ENCODE results near the gene FAIM2. TPM values are rescaled to one million over a fixed set of nuclear protein-coding genes. Genes with fewer than 3 reads are reported as not detected.

The FAIM2 gene
- total and polyA plus RNA-seq, 2 donors (not counting 3 experiments of a cell fraction or from before 2014, with no cell fraction given): 0.01 TPM; not detected in 1

DNA sequence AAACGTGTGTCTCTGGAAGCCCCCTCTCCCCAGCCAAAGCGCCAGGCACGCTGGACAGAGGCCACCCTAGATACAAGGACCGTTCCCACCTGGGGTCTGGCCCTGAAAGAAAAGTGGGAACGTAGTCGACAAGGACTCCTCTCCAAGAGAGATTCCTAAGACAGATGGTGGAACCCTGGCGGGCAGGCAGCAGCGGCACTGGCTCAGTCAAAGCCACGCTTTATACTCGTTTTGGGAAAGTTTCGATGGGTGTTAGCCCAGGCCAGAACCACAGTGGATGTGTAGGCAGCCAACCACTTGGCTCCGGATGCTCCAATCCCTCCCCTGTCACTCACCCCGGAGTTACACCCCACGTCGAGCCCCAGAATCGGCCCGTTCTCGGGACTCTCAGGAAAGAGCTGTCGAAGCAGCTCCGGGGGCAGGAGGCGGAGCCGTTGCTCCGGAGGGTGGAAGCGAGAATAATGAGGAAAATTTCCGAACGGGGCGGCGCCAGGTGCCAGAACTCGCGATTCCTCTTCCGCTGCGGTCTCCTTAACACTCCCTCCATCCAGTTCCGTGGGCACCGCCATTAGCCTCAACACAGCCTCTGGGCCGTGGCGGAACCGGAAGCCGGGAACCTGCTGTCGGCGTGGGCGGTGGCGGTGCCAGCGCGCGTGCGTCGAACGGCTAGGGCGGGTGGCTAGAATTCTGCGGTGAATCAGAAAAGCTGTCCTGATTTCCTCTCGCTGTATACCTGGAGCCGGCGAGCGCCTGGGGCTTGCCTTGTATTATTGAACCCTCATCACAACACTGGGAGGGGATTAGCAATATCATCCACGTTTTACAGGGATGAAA is 61.0 kb downstream of the FAIM2 start, which contains the start of gene BCDIN3D:
Gene BCDIN3D, minus strand, starts transcription at position 588 of the 834 bp plus-strand sequence. Its CDS starts 19 bp downstream, at position 569.
- peak within 1 kb of the TSS; percentile 24 to 71 (median 71) for H3K4me3 ChIP-seq (replicated peaks in 1 of 3; ENCODE audit: insufficient read depth in 1 of 3, low read depth in 1 of 3, low read length in 3 of 3)
- no peaks in the 10 kb centered on the region for H3K9me3 ChIP-seq (replicated peaks; ENCODE audit: control insufficient read depth, insufficient read depth, low read length)
- TF ChIP-seq FOS (IDR thresholded peaks at IDR 0.05; ENCODE audit: borderline replicate concordance, insufficient read depth, low read length) (peak; percentile 21), POLR2AphosphoS5 (IDR thresholded peaks at IDR 0.05; ENCODE audit: insufficient read depth, low read depth, low read length) (peak; percentile 91), POLR2A (IDR thresholded peaks at IDR 0.05; ENCODE audit: low read depth, low read length) (peak; percentile 91), JUN (IDR thresholded peaks at IDR 0.05; ENCODE audit: borderline replicate concordance, insufficient read depth, insufficient read length, low read depth) (no peak), MYC (IDR thresholded peaks at IDR 0.05; ENCODE audit: low read depth, low read length) (peak; percentile 34)
- TF ChIP-seq, protein P1, sequence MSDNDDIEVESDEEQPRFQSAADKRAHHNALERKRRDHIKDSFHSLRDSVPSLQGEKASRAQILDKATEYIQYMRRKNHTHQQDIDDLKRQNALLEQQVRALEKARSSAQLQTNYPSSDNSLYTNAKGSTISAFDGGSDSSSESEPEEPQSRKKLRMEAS (IDR thresholded peaks at IDR 0.05; ENCODE audit: insufficient read depth, insufficient read length): peak; percentile 36
- TF ChIP-seq, protein P2, sequence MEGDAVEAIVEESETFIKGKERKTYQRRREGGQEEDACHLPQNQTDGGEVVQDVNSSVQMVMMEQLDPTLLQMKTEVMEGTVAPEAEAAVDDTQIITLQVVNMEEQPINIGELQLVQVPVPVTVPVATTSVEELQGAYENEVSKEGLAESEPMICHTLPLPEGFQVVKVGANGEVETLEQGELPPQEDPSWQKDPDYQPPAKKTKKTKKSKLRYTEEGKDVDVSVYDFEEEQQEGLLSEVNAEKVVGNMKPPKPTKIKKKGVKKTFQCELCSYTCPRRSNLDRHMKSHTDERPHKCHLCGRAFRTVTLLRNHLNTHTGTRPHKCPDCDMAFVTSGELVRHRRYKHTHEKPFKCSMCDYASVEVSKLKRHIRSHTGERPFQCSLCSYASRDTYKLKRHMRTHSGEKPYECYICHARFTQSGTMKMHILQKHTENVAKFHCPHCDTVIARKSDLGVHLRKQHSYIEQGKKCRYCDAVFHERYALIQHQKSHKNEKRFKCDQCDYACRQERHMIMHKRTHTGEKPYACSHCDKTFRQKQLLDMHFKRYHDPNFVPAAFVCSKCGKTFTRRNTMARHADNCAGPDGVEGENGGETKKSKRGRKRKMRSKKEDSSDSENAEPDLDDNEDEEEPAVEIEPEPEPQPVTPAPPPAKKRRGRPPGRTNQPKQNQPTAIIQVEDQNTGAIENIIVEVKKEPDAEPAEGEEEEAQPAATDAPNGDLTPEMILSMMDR (IDR thresholded peaks at IDR 0.05; ENCODE audit: extremely low read depth in 1 of 2, insufficient read depth in 1 of 2, low read depth in 1 of 2, low read length in 2 of 2): no peak
- H2AFZ ChIP-seq (ENCODE audit: low read depth, low read length): peak within 1 kb of the TSS; percentile 88
- no peaks in the 10 kb centered on the region for H3K36me3 ChIP-seq (ENCODE audit: control insufficient read depth in 2 of 2, extremely low read depth in 1 of 2, insufficient read depth in 2 of 2, low read length in 2 of 2)
- H3K4me1 ChIP-seq (ENCODE audit: control insufficient read depth, extremely low read depth, insufficient read depth, low read length): peaks cover 12% of the 10 kb centered on the region
- ChIA-PET POLR2A (interaction anchor here (1.0 to 1.8 kb wide), 5 partner anchors 14 to 102 kb away, joined by 3 to 10 read pairs (median 6); partner anchors contain the start of genes NCKAP5L and TMBIM6), CTCF (interaction anchor here (0.9 to 6.1 kb wide), 6 partner anchors 24 to 228 kb away, joined by 3 to 115 read pairs (median 5); partner anchors contain the start of gene TMBIM6)
- TSS peak; percentile 88 for BruUV-seq (replicated peaks)
- dilution Hi-C loops (cut with MboI; ENCODE audit: extremely low pct_ligation_motif_present, low sequenced_read_pairs): no loop called here
- peak; percentile 91 for DNase-seq (ENCODE audit: low read depth, low spot score)
- intact Hi-C loops (cut with micrococcal nuclease): no loop called here
- peaks cover 4 to 5% of the 10 kb centered on the region in 2 experiments for H3K27me3 ChIP-seq (ENCODE audit: control insufficient read depth in 2 of 2, insufficient read depth in 2 of 2, low read length in 2 of 2)
- peak within 1 kb of the TSS; percentile 90 for H3K4me2 ChIP-seq (ENCODE audit: insufficient read depth, low read length)
- H3K27ac ChIP-seq (ENCODE audit: insufficient read depth, low read depth, low read length): peak within 1 kb of the TSS; percentile 50
- no peaks in the 10 kb centered on the region for H3K9me1 ChIP-seq (replicated peaks; ENCODE audit: control insufficient read depth, extremely low read depth, insufficient read depth, low read length)
- H3K79me2 ChIP-seq (ENCODE audit: control insufficient read depth, insufficient read depth, low read length): no peaks in the 10 kb centered on the region
- peak; percentile 80 for FAIRE-seq
- H4K20me1 ChIP-seq (replicated peaks; ENCODE audit: control insufficient read depth, extremely low read depth, insufficient read depth, low read length): no peaks in the 10 kb centered on the region
- H3K9ac ChIP-seq (replicated peaks; ENCODE audit: extremely low read depth, insufficient read depth, low read length): peak within 1 kb of the TSS; percentile 78
